ENCODE results near the gene ST6GALNAC4. TPM values are rescaled to one million over a fixed set of nuclear protein-coding genes. Genes with fewer than 3 reads are reported as not detected.

ST6GALNAC4 gene
- polyA plus RNA-seq, 1 of the 3 experiments (the other 2 are of a cell fraction), result 30.2 TPM

DNA sequence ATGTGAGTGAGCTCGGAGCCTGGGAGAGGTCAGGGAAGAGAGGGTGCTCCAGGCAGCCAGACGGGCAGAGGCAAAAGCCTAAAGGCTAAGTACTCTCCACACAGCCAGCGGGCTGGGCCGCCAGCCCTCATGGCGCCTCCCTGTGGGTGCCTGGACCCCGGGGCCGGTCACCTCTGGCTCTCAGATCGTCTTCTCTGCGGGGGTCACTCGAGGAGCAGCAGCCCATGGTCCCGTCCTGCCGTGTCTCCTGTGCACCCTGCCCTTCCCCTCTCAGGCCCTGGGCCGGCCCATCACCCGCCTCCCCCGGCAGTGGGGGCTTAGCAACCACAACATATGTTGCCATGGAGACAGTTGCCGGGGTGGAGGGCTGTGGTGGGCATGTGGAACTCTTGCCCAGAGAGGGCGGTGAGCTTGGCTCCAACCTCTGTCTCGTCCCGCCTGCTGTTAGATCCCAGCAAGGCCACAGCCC is 43.6 kb downstream of the ST6GALNAC4 start:
- TF ChIP-seq, protein P1, sequence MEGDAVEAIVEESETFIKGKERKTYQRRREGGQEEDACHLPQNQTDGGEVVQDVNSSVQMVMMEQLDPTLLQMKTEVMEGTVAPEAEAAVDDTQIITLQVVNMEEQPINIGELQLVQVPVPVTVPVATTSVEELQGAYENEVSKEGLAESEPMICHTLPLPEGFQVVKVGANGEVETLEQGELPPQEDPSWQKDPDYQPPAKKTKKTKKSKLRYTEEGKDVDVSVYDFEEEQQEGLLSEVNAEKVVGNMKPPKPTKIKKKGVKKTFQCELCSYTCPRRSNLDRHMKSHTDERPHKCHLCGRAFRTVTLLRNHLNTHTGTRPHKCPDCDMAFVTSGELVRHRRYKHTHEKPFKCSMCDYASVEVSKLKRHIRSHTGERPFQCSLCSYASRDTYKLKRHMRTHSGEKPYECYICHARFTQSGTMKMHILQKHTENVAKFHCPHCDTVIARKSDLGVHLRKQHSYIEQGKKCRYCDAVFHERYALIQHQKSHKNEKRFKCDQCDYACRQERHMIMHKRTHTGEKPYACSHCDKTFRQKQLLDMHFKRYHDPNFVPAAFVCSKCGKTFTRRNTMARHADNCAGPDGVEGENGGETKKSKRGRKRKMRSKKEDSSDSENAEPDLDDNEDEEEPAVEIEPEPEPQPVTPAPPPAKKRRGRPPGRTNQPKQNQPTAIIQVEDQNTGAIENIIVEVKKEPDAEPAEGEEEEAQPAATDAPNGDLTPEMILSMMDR (IDR thresholded peaks at IDR 0.05), result no peak
- TF ChIP-seq ELF1 (IDR thresholded peaks at IDR 0.05) (no peak), FOXM1 (IDR thresholded peaks at IDR 0.05; ENCODE audit: low read depth) (no peak), MEF2A (IDR thresholded peaks at IDR 0.05; ENCODE audit: borderline replicate concordance, low read depth) (no peak), NFIC (IDR thresholded peaks at IDR 0.05; ENCODE audit: borderline replicate concordance) (no peak), ZBTB33 (IDR thresholded peaks at IDR 0.05; ENCODE audit: borderline replicate concordance, low read depth) (no peak), TAF1 (IDR thresholded peaks at IDR 0.05; ENCODE audit: borderline replicate concordance, low read depth, low read length) (no peak), YY1 (IDR thresholded peaks at IDR 0.05; ENCODE audit: low read depth) (no peak), RCOR1 (IDR thresholded peaks at IDR 0.05; ENCODE audit: low read length) (no peak), NRF1 (IDR thresholded peaks at IDR 0.05; ENCODE audit: low read depth, low read length) (no peak), CHD2 (IDR thresholded peaks at IDR 0.05; ENCODE audit: low read length, partially characterized antibody) (no peak), TEAD4 (IDR thresholded peaks at IDR 0.05; ENCODE audit: borderline replicate concordance, insufficient read depth) (no peak)
- TF ChIP-seq, protein P2, sequence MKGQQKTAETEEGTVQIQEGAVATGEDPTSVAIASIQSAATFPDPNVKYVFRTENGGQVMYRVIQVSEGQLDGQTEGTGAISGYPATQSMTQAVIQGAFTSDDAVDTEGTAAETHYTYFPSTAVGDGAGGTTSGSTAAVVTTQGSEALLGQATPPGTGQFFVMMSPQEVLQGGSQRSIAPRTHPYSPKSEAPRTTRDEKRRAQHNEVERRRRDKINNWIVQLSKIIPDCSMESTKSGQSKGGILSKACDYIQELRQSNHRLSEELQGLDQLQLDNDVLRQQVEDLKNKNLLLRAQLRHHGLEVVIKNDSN (IDR thresholded peaks at IDR 0.05; ENCODE audit: borderline replicate concordance, low read depth), result no peak
- no peaks in the 10 kb centered on the region for H4K20me1 ChIP-seq (ENCODE audit: insufficient read depth)
- peaks cover 7% of the 10 kb centered on the region; the same call in 1 of the 2 replicates for H3K79me2 ChIP-seq (ENCODE audit: insufficient read depth)
- peak; percentile 77 for DNase-seq
- H3K9me3 ChIP-seq, result no peaks in the 10 kb centered on the region
- H3K4me3 ChIP-seq (ENCODE audit: low read depth in 2 of 2, low read length in 1 of 2), result no peak overlapping the region
- WGBS (ENCODE audit: low lambda C conversion rate), result 82% methylated on average over 7 of the region's 19 CpGs
- H3K4me2 ChIP-seq, result no peak overlapping the region
- no peaks in the 10 kb centered on the region for H3K9me2 ChIP-seq
- H3K9ac ChIP-seq, result no peak overlapping the region
- no peaks in the 10 kb centered on the region for H3F3A ChIP-seq (replicated peaks; ENCODE audit: insufficient read depth)
- no peak overlapping the region for H2AFZ ChIP-seq (ENCODE audit: low read depth)
- no peaks in the 10 kb centered on the region for H3K27me3 ChIP-seq (ENCODE audit: insufficient read depth)
- ChIA-PET POLR2A (interaction anchor here (0.9 kb wide), 2 partner anchors 11 to 42 kb away, joined by 3 read pairs; no protein-coding TSS in a partner anchor), CTCF (interaction anchor here (0.6 to 10.6 kb wide), 11 partner anchors 9 to 168 kb away, joined by 3 to 116 read pairs (median 7); partner anchors contain the start of genes CDK9, ENG and TOR2A)
- H3K4me1 ChIP-seq (ENCODE audit: control insufficient read depth in 1 of 2, insufficient read depth in 2 of 2, low read depth in 1 of 2, low read length in 1 of 2), result peaks cover 9 to 37% of the 10 kb centered on the region in 2 experiments; a peak in 2 of 4 replicates
- peaks cover 0 to 12% of the 10 kb centered on the region in 2 experiments for H3K36me3 ChIP-seq (replicated peaks in 1 of 2; ENCODE audit: control insufficient read depth in 1 of 2, insufficient read depth in 2 of 2, low read length in 1 of 2)
- no peak overlapping the region for H3K27ac ChIP-seq (ENCODE audit: low read depth in 2 of 2, low read length in 1 of 2)
